CD14-positive monocyte (primary cell): ENCODE data around the gene KRTAP4-6. TPM values are rescaled to one million over a fixed set of nuclear protein-coding genes. Genes with fewer than 3 reads are reported as not detected.

Experiments
- DNase-seq, 3 donors: peaks; one replicate each; pipeline ENCODE4 v3.0.0-alpha.2; 2011 to 2022
- H2AFZ ChIP-seq: 2 replicates; pipeline ENCODE4 v1.6.0; 2012; ENCODE audit warnings: mild to moderate bottlenecking, low read depth, low read length, inconsistent platforms; ENCODE audit not compliant: insufficient read depth, poor library complexity, severe bottlenecking
- H3K27ac ChIP-seq, 2 donors: 1 replicate in 1 of 2; 2 replicates in 1 of 2; pipeline ENCODE4 v1.5.1; 2012 to 2013; ENCODE audit warnings: low read length in 2 of 2, control low read depth in 1 of 2, inconsistent platforms in 1 of 2, low read depth in 1 of 2, mild to moderate bottlenecking in 1 of 2
- H3K27me3 ChIP-seq, 2 donors: one replicate each; pipeline versions ENCODE4 v1.6.0 to v1.6.1; 2011 to 2013; ENCODE audit warnings: low read length in 2 of 2; ENCODE audit not compliant: control insufficient read depth in 2 of 2, insufficient read depth in 2 of 2
- H3K36me3 ChIP-seq, 2 donors: replicated peaks in 1 of 2; 1 replicate in 1 of 2; 2 replicates in 1 of 2; pipeline versions ENCODE4 v1.5.1 to v1.6.1; 2012 to 2013; ENCODE audit warnings: low read length in 2 of 2, control low read depth in 1 of 2, inconsistent platforms in 1 of 2, mild to moderate bottlenecking in 1 of 2; ENCODE audit not compliant: insufficient read depth in 2 of 2, control insufficient read depth in 1 of 2
- H3K4me1 ChIP-seq, 2 donors: 1 replicate in 1 of 2; 2 replicates in 1 of 2; pipeline versions ENCODE4 v1.5.1 to v1.6.1; 2012 to 2013; ENCODE audit warnings: low read length in 2 of 2, control low read depth in 1 of 2, inconsistent platforms in 1 of 2, mild to moderate bottlenecking in 1 of 2, moderate library complexity in 1 of 2; ENCODE audit not compliant: insufficient read depth in 2 of 2, control insufficient read depth in 1 of 2
- H3K4me2 ChIP-seq: replicated peaks from 2 replicates; pipeline ENCODE3; 2012; ENCODE audit warnings: low read length, moderate library complexity, mild to moderate bottlenecking; ENCODE audit not compliant: poor library complexity, severe bottlenecking; ENCODE audit errors: extremely low read depth
- H3K4me3 ChIP-seq, 3 experiments: fragments of 200-600 bp in 1 of 3; sonication (generic) in 1 of 3; replicated peaks in 1 of 3; 1 replicate in 2 of 3; 2 replicates in 1 of 3; pipeline ENCODE4 v1.5.1; 2011 to 2013; ENCODE audit warnings: low read length in 3 of 3, mild to moderate bottlenecking in 3 of 3, control low read depth in 2 of 3, low read depth in 2 of 3, inconsistent platforms in 1 of 3, moderate library complexity in 1 of 3
- H3K79me2 ChIP-seq: 2 replicates; pipeline ENCODE4 v1.6.0; 2012; ENCODE audit warnings: mild to moderate bottlenecking, control low read depth, inconsistent platforms, low read length, moderate library complexity; ENCODE audit not compliant: insufficient read depth
- H3K9ac ChIP-seq: 2 replicates; pipeline ENCODE4 v1.6.0; 2017; ENCODE audit warnings: low read length, mild to moderate bottlenecking; ENCODE audit not compliant: insufficient read depth, poor library complexity, severe bottlenecking
- H3K9me3 ChIP-seq, 2 donors: replicated peaks in 1 of 2; 1 replicate in 1 of 2; 2 replicates in 1 of 2; pipeline versions ENCODE4 v1.5.1 to v1.6.1; 2012 to 2013; ENCODE audit warnings: low read length in 2 of 2, control low read depth in 1 of 2; ENCODE audit not compliant: control insufficient read depth in 1 of 2, insufficient read depth in 1 of 2
- H4K20me1 ChIP-seq: 2 replicates; pipeline ENCODE4 v1.6.0; 2012; ENCODE audit warnings: mild to moderate bottlenecking, low read length, control low read depth, moderate library complexity; ENCODE audit not compliant: insufficient read depth
- H3K27ac Mint-ChIP-seq, 7 donors: one replicate each; pipeline ENCODE4 v1.8.0; 2020; ENCODE audit warnings: mild to moderate bottlenecking in 7 of 7, mixed read lengths in 7 of 7, moderate library complexity in 6 of 7, inconsistent platforms in 2 of 7
- H3K27me3 Mint-ChIP-seq, 3 donors: one replicate each; pipeline ENCODE4 v1.8.0; 2021 to 2022; ENCODE audit warnings: low read depth in 3 of 3, mild to moderate bottlenecking in 3 of 3, mixed read lengths in 3 of 3, moderate library complexity in 3 of 3, inconsistent platforms in 1 of 3
- H3K36me3 Mint-ChIP-seq, 2 donors: one replicate each; pipeline ENCODE4 v1.8.0; 2020; ENCODE audit warnings: mixed read lengths in 2 of 2, inconsistent platforms in 1 of 2, mild to moderate bottlenecking in 1 of 2
- H3K4me1 Mint-ChIP-seq: one replicate; pipeline ENCODE4 v1.8.0; 2020; ENCODE audit warnings: mild to moderate bottlenecking, mixed read lengths
- H3K4me3 Mint-ChIP-seq, 2 donors: one replicate each; pipeline ENCODE4 v1.8.0; 2020; ENCODE audit warnings: mild to moderate bottlenecking in 2 of 2, mixed read lengths in 2 of 2, moderate library complexity in 1 of 2
- H3K9me3 Mint-ChIP-seq, 7 donors: one replicate each; pipeline ENCODE4 v1.8.0; 2020 to 2022; ENCODE audit warnings: mixed read lengths in 7 of 7, mild to moderate bottlenecking in 6 of 7, moderate library complexity in 6 of 7, inconsistent platforms in 2 of 7
- WGBS: methylation state at CpG from one replicate; pipeline ENCODE4 v1.1.5; 2013; ENCODE audit warnings: missing lambda C conversion rate; ENCODE audit not compliant: insufficient coverage; 5-methylcytosine and 5-hydroxymethylcytosine counted together
- intact Hi-C, 2 donors: fragments of 100-400 bp; cut with micrococcal nuclease; formaldehyde crosslinking; loops; one replicate each; pipeline versions ENCODE4 v1.15.0 to v1.15.1; 2023
- polyA plus RNA-seq, 3 donors: library from polyadenylated mRNA; depleted of rRNA in 1 of 3; unstranded in 2 of 3; stranded (reverse) in 1 of 3; fragments of 300-500 nt in 2 of 3; fragments of >200 nt in 1 of 3; fragmentation: Illumina TruSeq in 2 of 3; gene quantifications; 1 replicate in 2 of 3; 2 replicates in 1 of 3; pipeline ENCODE4 v1.2.3, GENCODE V29; 2012 to 2021
- TF ChIP-seq, protein P1 (sequence below): fragments of 200-600 bp; IDR thresholded peaks from one replicate; pipeline ENCODE4 v1.8.0; 2022; ENCODE audit warnings: antibody characterized with exemption, mild to moderate bottlenecking

The KRTAP4-6 gene
- polyA plus RNA-seq, 3 donors = not detected

DNA sequence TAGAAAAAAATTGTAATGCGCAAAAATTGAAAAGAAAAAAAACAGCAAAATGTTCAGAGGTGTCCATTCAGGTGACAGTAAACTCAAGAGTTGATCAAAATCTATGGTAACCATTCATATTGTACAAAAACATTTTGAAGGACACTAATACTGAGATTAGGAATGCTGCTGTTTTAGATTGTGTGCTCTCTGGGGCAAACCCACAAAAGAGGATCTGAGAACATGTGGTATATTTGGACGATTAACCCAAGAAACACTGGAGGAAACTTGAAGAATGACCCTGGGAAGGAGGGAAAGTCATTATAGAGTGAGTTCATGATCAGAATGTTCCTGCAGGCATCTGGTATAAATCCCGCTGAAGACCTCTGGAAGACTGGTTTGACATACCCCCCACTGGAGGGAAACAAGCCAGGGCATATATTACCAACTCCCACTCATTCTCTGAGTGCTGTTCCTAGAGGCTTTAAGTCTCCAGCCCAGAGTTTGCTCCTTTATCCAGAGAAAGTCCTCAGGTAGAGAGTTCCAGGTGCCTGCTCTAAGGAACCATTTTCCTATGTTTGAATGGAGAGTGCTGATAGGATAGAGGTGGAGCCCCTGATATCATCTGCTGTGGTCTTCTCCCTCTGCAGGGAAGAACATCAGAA, 36.5 kb upstream of the KRTAP4-6 start:
- H3K27ac ChIP-seq = no peak overlapping the region
- no peak overlapping the region for H3K4me3 ChIP-seq
- H4K20me1 ChIP-seq = no peaks in the 10 kb centered on the region
- intact Hi-C loops = no loop called here
- no peak overlapping the region for H3K9ac ChIP-seq
- Mint-ChIP-seq H3K27ac (no peak overlapping the region), H3K27me3 (peaks cover 0 to 6% (median 3%) of the 10 kb centered on the region in 3 donors), H3K9me3 (peaks cover 0 to 2% (median 0%) of the 10 kb centered on the region in 7 donors), H3K4me3 (no peak overlapping the region), H3K4me1 (peaks cover 19% of the 10 kb centered on the region), H3K36me3 (no peaks in the 10 kb centered on the region)
- H3K9me3 ChIP-seq = no peaks in the 10 kb centered on the region
- H3K4me1 ChIP-seq = peaks cover 0 to 10% of the 10 kb centered on the region in 2 donors
- H2AFZ ChIP-seq = no peak overlapping the region
- no peak for DNase-seq
- no peaks in the 10 kb centered on the region for H3K27me3 ChIP-seq
- WGBS = 100% methylated on average over 1 of the region's 3 CpGs
- TF ChIP-seq, protein P1, sequence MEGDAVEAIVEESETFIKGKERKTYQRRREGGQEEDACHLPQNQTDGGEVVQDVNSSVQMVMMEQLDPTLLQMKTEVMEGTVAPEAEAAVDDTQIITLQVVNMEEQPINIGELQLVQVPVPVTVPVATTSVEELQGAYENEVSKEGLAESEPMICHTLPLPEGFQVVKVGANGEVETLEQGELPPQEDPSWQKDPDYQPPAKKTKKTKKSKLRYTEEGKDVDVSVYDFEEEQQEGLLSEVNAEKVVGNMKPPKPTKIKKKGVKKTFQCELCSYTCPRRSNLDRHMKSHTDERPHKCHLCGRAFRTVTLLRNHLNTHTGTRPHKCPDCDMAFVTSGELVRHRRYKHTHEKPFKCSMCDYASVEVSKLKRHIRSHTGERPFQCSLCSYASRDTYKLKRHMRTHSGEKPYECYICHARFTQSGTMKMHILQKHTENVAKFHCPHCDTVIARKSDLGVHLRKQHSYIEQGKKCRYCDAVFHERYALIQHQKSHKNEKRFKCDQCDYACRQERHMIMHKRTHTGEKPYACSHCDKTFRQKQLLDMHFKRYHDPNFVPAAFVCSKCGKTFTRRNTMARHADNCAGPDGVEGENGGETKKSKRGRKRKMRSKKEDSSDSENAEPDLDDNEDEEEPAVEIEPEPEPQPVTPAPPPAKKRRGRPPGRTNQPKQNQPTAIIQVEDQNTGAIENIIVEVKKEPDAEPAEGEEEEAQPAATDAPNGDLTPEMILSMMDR = no peak
- no peaks in the 10 kb centered on the region for H3K79me2 ChIP-seq
- H3K4me2 ChIP-seq = no peak overlapping the region
- no peaks in the 10 kb centered on the region for H3K36me3 ChIP-seq

DNA sequence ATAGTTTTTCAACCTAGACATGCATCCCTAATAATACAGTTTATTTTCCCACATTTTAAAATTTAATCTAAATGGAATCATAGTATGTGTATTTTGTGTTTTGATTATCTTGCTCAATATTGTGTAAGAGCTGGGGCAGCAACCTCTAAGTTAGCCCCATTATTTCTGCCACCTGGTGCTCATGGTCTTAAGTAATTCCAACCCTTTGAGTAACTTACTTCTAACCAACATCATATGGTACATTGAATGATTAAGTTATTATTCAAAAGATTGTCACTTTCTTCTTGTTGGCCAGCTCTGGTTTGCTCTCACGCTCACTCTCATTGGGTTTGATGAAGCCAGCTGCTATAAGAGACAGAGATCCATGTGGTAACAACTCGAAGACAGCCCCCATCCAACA, 31.5 kb upstream of the KRTAP4-6 start:
- Histone ChIP-seq H3K9me3 (no peaks in the 10 kb centered on the region), H3K9ac (no peak overlapping the region), H3K27me3 (no peaks in the 10 kb centered on the region), H3K36me3 (no peaks in the 10 kb centered on the region), H3K4me3 (no peak overlapping the region), H2AFZ (no peak overlapping the region), H3K4me1 (peaks cover 0 to 8% of the 10 kb centered on the region in 2 donors), H4K20me1 (no peaks in the 10 kb centered on the region), H3K27ac (no peak overlapping the region), H3K4me2 (no peak overlapping the region), H3K79me2 (no peaks in the 10 kb centered on the region)
- H3K9me3 Mint-ChIP-seq = peaks cover 0 to 2% (median 0%) of the 10 kb centered on the region in 7 donors
- H3K27me3 Mint-ChIP-seq = peaks cover 0 to 7% (median 2%) of the 10 kb centered on the region in 3 donors
- TF ChIP-seq, protein P1 = no peak
- peaks cover 17% of the 10 kb centered on the region for H3K4me1 Mint-ChIP-seq
- no peaks in the 10 kb centered on the region for H3K36me3 Mint-ChIP-seq
- DNase-seq = no peak
- no peak overlapping the region for H3K27ac Mint-ChIP-seq
- intact Hi-C loops = no loop called here
- H3K4me3 Mint-ChIP-seq = no peak overlapping the region
- WGBS = no CpG with 5 or more reads among the region's 2 CpGs
